ENCODE results near the gene USP53.

The USP53 gene

GRCh38 chr4:119307606-119308005 lies 95.1 kb downstream of the USP53 start:
- TF ChIP-seq, protein P1, sequence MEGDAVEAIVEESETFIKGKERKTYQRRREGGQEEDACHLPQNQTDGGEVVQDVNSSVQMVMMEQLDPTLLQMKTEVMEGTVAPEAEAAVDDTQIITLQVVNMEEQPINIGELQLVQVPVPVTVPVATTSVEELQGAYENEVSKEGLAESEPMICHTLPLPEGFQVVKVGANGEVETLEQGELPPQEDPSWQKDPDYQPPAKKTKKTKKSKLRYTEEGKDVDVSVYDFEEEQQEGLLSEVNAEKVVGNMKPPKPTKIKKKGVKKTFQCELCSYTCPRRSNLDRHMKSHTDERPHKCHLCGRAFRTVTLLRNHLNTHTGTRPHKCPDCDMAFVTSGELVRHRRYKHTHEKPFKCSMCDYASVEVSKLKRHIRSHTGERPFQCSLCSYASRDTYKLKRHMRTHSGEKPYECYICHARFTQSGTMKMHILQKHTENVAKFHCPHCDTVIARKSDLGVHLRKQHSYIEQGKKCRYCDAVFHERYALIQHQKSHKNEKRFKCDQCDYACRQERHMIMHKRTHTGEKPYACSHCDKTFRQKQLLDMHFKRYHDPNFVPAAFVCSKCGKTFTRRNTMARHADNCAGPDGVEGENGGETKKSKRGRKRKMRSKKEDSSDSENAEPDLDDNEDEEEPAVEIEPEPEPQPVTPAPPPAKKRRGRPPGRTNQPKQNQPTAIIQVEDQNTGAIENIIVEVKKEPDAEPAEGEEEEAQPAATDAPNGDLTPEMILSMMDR (conservative IDR thresholded peaks at IDR 0.05; ENCODE audit: low read depth, low read length), result no peak

DNA sequence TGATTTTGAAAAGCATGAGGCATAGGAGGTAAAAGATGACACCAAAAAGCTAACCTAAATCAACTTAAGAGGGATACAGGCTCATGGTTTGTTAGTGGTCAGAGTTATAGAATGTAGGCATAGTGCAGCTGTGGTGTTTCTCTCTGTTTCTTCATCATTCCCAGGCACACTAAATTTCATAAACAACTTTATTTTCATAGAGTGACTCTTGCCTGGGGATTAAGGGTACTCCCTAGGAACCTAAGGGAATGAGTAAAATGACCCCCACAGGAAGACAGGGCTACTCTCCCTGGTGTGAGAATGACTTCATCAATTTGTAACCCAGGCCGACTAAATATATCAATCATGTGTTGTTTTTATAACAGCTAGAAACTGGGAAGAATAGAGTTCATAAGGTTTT lies 98.3 kb downstream of the USP53 start:
- H3K4me3 ChIP-seq (ENCODE audit: low read length), result no peak overlapping the region
- no peak for DNase-seq (ENCODE audit: low read depth)
- TF ChIP-seq, protein P1 (conservative IDR thresholded peaks at IDR 0.05; ENCODE audit: low read depth, low read length), result no peak

More at GRCh38 chr4:119307606-119308005, 95.1 kb downstream of the USP53 start:
- no peak overlapping the region for H3K4me3 ChIP-seq (ENCODE audit: low read length)
- no peak for DNase-seq (ENCODE audit: low read depth)

DNA sequence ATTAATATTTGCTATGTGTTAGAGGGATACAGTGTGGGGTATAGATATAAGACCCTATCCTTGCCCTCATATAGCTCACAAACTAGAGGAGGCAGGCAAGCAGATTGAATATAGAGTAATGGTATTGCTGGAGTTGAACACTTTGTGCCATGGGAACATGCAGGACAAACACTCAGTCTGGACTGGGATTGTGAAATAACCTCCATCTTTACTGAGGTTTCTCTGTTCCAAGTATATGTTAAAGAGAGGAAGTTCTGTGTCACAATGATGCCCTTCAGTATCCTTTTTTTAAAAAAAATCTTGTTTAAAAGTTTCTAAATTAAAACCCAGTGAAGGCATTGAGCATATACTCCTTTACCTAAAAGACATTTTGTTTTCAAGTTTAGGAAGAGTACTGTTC lies 100.7 kb downstream of the USP53 start:
- TF ChIP-seq, protein P1 (conservative IDR thresholded peaks at IDR 0.05; ENCODE audit: low read depth, low read length), result no peak
- no peak overlapping the region for H3K4me3 ChIP-seq (ENCODE audit: low read length)
- no peak for DNase-seq (ENCODE audit: low read depth)

DNA sequence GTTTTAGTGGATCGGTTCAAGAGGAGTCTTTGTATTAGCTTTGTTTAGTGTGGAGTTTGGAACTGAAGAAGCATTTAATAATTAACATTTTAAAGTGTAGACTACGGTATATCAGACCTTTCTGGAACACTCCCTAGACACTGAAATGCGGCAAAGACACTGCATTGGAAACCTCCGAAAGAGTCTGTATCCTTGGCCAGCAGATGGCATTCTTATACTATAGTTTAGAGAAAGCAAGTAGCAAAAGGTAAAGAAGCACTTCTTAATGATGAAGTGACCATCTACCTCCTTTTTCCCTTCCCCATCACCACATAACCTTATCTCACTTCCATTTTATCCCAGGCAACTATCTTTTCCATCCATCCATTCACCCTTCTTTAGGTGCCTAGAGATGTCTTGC lies 101.8 kb downstream of the USP53 start:
- TF ChIP-seq, protein P1 (conservative IDR thresholded peaks at IDR 0.05; ENCODE audit: low read depth, low read length), result peak; percentile 57
- no peak overlapping the region for H3K4me3 ChIP-seq (ENCODE audit: low read length)
- DNase-seq (ENCODE audit: low read depth), result no peak

- no peak for DNase-seq (ENCODE audit: low read depth)
- H3K4me3 ChIP-seq (ENCODE audit: low read length), result no peak overlapping the region
- TF ChIP-seq, protein P1 (conservative IDR thresholded peaks at IDR 0.05; ENCODE audit: low read depth, low read length), result no peak
Measured at GRCh38 chr4:119315036-119315435, 102.5 kb downstream of the USP53 start.

GRCh38 chr4:119317990-119318389 lies 105.5 kb downstream of the USP53 start:
- TF ChIP-seq, protein P1 (conservative IDR thresholded peaks at IDR 0.05; ENCODE audit: low read depth, low read length), result no peak

DNA sequence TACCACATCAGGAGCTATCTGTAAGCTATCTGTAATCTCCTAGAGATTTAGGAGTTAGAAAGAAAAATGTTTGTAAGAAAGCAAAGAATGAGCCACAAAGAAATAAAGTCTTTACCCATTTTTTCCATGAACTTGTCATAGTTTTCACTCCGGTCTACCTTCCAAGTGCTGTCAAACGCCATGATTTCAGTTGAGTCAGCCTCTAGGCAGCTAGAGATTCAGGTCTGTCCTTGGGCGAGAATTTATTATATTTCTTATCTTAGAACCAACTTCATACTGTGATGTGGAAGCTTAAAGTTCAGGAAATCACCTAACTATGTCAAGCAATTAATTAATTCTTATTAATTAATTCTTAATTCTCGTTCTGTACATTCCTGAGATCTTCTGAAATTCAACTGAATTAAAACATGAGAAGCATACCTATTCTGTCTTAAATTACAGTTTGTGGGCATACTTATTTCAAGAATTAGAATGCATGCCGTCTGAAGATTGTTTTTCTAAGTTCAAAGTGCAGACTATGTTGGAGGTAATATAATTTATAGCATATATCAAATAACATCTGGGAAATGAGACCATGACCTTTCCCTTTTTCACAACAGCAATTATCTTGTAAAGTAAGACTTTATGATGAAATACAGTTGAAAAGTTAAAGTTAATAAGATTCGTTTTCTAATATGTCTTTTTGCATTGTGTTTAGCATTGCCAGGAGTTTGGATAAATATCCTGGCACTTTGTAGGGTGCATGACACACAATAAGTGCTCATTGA lies 109.6 kb downstream of the USP53 start, which contains the start of gene FABP2:
FABP2 (minus strand) TSS at position 218 of the 767 bp plus-strand sequence; CDS start at position 182, 36 bp downstream.
- no peak for DNase-seq (ENCODE audit: low read depth)
- H3K4me3 ChIP-seq (ENCODE audit: low read length), result no peak within 1 kb of the TSS
- TF ChIP-seq, protein P1 (conservative IDR thresholded peaks at IDR 0.05; ENCODE audit: low read depth, low read length), result no peak

More at GRCh38 chr4:119317990-119318389, 105.5 kb downstream of the USP53 start:
- no peak overlapping the region for H3K4me3 ChIP-seq (ENCODE audit: low read length)
- DNase-seq (ENCODE audit: low read depth), result no peak
